Measurements from ENCODE around the gene ARHGAP10.

DNA sequence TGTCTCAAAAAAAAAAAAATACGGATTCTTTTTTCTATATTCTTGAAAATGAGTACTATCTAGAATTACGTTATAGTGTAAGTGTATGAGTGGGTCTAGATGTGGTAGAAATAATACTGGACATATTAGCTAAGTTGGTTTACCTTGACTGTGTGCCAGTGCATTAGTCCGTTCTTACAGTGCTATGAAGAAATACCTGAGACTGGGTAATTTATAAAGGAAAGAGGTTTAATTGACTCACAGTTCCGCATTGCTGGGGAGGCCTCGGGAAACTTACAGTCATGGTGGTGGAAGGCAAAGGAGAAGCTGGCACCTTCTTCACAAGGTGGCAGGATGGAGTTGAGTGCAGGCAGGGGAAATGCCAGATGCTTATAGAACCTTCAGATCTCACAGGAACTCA lies 92.4 kb downstream of the ARHGAP10 start:
- TF ChIP-seq POLR2A (IDR thresholded peaks at IDR 0.05; ENCODE audit: low read length) (no peak), GATA1 (IDR thresholded peaks at IDR 0.05; ENCODE audit: low read depth, low read length) (no peak)

Measured in erythroblast (primary cell).